Measurements from ENCODE around the gene ADAM19.
"Not testable (repeated sequence)": the region's sequence is repeated elsewhere in the genome, so short reads cannot be mapped to it uniquely, and the experiment has no call there.

Gene ADAM19

DNA sequence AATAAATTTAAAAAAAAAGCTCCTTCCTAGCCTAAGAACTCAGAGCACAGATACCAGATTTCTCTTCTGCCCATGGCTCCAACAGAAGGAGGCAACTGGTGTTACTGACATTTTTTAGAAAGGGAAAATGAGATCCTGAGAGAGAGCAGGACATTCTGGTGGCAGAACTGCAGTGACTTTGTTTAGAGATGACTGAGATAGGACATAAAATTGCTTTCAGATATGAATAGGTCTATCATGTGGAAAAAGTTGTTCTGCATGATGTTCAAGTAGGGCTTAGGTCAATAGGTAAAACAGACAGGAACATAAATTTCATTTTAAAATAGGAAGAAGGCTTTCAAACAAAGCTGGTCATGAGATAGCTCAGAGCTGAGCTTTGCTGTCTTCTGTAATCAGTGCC, 66.0 kb downstream of the ADAM19 start:
- DNase-seq = no peak

- no peak for DNase-seq
Measured at GRCh38 chr5:157509093-157509492, 66.5 kb downstream of the ADAM19 start.

GRCh38 chr5:157506981-157507780, 68.4 kb downstream of the ADAM19 start:
- DNase-seq = no peak

DNA sequence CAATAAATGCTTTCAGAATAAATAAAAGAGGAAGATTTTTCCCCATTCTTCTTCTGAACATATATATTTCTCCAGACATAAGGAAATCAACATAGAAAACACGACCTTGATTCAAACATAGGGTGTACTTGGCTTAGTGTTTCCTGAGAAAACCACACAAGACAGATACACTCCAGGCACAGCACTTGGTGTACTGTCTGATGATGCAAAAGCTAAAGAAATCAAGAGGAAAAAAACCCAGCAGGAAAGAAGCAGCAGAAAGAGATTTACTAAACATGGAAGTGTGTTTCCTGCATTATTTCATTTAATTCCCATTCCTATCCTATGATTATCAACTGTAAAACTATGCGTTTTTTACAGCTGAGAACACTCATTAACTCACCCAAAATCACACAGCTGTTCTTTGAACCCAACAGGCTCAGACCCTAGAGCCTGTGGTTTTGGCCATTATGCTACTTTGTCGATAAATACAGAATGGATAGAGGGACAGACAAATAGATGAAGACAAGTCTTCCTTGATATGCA, 69.4 kb downstream of the ADAM19 start:
- DNase-seq = no peak

- DNase-seq = no peak
Measured at GRCh38 chr5:157505496-157505895, 70.1 kb downstream of the ADAM19 start.

- no peak for DNase-seq
Measured at GRCh38 chr5:157504053-157504452, 71.5 kb downstream of the ADAM19 start.

GRCh38 chr5:157502143-157502647, 73.4 kb downstream of the ADAM19 start:
- no peak for DNase-seq

DNA sequence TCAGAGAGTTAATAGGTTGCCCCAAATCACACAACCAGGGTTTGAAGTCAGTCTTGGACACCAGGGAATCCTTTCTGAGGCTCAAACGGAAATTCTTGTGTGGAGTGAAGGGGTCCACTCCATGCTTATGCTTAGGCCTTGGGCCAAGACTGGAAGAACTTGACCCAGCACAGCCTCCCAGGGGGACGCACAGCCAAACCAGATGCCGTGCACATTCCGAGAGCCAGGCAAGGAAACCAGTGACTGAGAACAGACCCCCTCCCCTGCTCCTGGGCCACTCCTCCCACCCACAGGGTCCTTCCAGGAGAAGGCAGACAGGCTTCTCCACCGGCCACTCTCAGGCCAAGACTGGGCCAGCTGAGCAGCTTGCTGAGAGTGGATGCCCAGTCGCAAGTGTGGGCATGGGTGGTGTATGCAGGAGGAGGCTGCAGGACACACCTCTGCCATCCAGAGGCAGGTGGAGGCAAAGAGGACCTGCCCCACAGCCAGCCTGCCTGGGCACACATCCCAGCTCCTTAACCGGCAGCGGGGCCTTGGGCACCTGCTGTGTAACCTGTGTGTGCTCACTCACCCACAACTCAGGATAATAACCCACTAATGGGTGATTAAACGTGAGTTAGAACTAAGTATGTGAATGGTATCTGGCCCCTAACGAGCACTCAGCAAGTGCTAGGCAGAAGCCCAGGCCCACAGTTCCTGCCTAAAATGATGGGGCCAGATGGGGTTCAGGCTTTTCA, 77.5 kb downstream of the ADAM19 start:
- DNase-seq = peak; percentile 38

DNA sequence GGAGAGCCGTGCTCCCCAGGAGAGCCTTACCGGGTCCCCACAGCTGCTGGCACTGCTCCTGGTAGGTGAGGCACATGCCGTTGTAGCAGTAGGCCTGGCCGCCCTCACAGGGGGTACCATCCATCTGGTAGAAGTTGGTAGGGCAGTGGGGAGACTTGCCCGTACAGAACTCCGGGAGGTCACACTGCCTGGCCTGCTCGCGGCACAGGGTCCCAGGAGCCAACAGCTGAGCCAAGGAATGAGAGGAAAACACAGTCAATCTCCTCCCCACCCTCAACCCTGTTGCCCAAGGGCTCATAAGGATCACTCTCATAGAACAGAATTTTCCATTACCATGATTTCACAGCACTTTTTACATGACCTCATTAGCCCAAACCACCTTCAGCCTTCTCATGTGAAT, 78.7 kb downstream of the ADAM19 start:
- DNase-seq = no peak

GRCh38 chr5:157494178-157494832, 81.3 kb downstream of the ADAM19 start:
- no peak for DNase-seq

GRCh38 chr5:157492886-157493285, 82.7 kb downstream of the ADAM19 start:
- DNase-seq = no peak

DNA sequence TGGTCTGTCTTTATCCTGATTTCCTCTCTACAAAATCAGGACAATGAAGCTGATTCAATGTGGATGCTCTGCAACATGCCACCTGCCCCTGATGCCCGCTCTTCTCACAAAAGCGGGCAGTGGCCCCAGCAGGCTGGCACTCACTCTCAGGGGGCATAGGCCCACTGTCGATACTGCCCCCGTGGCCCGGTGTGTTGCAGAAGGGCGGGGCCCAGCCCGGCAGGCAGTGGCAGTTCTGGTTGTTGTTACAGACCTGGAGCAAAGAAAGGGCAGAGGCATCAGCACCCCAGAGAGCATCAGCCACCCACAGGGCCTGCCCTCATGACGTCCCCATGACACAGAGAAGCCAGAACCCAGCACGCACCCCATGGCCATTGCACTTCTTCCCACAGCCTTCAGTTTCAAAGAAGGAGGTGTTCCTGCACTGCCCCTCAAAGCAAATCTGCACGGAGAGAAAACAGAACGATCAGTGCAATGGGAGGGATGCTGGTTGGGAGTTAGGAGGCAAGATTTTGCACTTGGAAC, 84.0 kb downstream of the ADAM19 start:
- no peak for DNase-seq

DNA sequence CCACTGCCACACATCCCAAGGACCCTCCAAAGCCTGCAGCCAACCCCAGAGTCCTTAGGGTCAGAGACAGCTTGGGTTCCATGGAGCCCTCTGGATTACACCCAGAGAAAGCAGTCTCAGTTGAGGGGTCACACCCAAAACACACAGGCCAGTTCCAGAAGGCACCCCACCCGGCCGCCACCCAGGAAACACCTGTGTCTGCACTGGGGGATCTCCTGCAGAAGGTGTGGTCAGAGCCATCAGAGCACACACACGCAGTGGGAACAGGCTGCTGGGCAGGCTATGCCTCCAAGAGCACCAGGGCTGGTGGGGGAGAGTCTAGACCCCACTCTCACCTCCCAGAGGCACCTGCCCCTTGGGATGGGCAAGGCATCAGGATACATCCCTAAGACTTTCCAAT, 88.2 kb downstream of the ADAM19 start:
- DNase-seq = no peak

- no peak for DNase-seq
Measured at GRCh38 chr5:157486861-157487260, 88.7 kb downstream of the ADAM19 start.

DNA sequence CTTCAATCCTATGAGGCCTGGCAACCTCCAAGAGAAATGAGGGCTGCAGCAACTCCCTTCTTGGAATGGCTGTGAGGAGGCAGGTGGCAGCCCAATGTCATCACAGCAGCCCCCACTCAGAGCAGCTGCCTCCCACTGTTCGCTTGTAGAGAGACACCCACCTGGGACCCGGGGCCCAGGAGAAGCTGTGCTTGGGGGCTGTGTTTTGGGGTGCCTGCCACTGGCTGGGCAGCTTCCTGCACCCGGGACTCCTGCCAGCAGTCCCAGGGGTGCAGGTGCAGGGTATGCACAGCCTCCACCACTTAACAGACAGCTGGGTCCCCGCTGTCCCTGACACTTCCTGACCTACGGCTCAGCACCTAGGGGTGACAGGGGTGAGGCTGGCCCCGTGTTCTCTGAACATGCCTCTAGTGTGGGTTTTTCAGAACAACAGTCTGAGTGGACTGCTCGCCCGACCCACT, 89.3 kb downstream of the ADAM19 start:
- DNase-seq = no peak

GRCh38 chr5:157485811-157486210, 89.8 kb downstream of the ADAM19 start:
- no peak for DNase-seq

- DNase-seq = no peak
Measured at GRCh38 chr5:157485340-157485739, 90.2 kb downstream of the ADAM19 start.

GRCh38 chr5:157484768-157485167, 90.8 kb downstream of the ADAM19 start:
- no peak for DNase-seq

- not testable (repeated sequence) for DNase-seq
Measured at GRCh38 chr5:157482702-157483101, 92.9 kb downstream of the ADAM19 start.

- DNase-seq = no peak
Measured at GRCh38 chr5:157481666-157482065, 93.9 kb downstream of the ADAM19 start.

GRCh38 chr5:157481265-157481664, 94.3 kb downstream of the ADAM19 start:
- no peak for DNase-seq

DNA sequence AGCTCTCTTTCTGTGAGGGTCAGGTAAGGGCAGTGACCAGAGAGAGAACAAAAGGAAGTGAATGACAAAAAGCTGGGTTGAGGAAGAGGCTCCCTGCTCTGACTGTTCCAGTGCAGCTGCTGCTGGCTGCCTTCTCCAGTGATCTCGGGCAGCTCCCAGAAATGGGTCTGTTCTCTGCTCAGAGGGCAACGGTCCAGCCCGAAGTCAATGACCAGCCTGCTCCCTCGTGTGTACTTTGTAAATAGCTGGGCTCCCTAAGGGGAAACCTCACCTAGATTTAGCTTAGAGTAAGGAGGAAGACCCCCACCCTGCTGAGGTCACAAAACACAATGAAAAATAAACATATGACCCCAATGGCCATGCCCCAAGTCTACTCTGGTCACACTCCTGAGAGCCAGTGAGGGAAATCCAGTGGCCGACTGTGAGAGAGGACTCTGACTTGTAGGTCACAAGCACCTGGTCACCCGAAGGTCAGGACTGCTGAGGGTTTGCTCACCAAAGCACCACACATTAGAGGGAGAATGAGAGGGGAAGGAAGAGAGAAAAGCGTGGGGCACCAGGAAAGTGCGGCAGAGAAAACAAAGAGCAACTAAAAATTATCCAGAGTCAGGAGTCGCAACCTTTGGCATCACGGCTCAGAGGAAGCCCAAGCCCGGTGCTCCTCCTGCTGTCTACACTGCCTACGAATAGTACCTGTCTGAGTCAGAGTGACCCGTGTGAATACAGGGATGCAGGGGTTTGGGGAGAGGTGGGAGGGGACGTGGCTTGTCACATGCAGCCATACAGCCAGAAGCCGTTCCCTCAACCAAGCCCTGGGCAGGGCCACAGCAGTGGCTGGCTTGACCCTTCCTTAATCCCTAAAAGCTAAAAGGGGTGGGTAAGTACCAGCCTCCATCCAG, 95.7 kb downstream of the ADAM19 start:
- no peak for DNase-seq
